ENCODE data around the gene FMR1. TPM values are rescaled to one million over a fixed set of nuclear protein-coding genes. Genes with fewer than 3 reads are reported as not detected.

Gene FMR1
- total RNA-seq, 4 donors from 2014 or later = 34.5 to 63.0 (median 41.7) TPM

GRCh38 chrX:147897117-147897516 lies 14.6 kb upstream of the FMR1 start:
- Histone ChIP-seq H3K27me3 (no peaks in the 10 kb centered on the region), H3K27ac (no peak overlapping the region), H3K9me3 (no peaks in the 10 kb centered on the region), H3K4me1 (peaks cover 0 to 7% (median 0%) of the 10 kb centered on the region in 4 donors), H3K36me3 (no peaks in the 10 kb centered on the region), H3K4me3 (no peak overlapping the region)
- DNase-seq (ENCODE audit: low spot score in 2 of 2) = no peak
- TF ChIP-seq POLR2A (IDR thresholded peaks at IDR 0.05) = no peak
- no peak for TF ChIP-seq CTCF (IDR thresholded peaks at IDR 0.05)
- WGBS, 2 donors = 89 to 95% methylated on average over 30 to 31 of the region's 31 CpGs

GRCh38 chrX:147898951-147899350 lies 12.8 kb upstream of the FMR1 start:
- Histone ChIP-seq H3K4me3 (no peak overlapping the region), H3K36me3 (no peaks in the 10 kb centered on the region)
- DNase-seq (ENCODE audit: low spot score in 2 of 2) = no peak

GRCh38 chrX:147899379-147900114 lies 12.2 kb upstream of the FMR1 start:
- H3K4me1 ChIP-seq = peaks cover 0 to 4% (median 0%) of the 10 kb centered on the region in 4 donors
- TF ChIP-seq EP300 (IDR thresholded peaks at IDR 0.05) (no peak), CTCF (IDR thresholded peaks at IDR 0.05) (no peak), POLR2A (IDR thresholded peaks at IDR 0.05) (no peak)
- H3K9me3 ChIP-seq = no peaks in the 10 kb centered on the region
- no peak overlapping the region for H3K4me3 ChIP-seq
- H3K27me3 ChIP-seq = no peaks in the 10 kb centered on the region
- WGBS, 2 donors = 71 to 74% methylated on average over 2 of the region's 2 CpGs
- no peak overlapping the region for H3K27ac ChIP-seq
- DNase-seq (ENCODE audit: low spot score in 2 of 2) = no peak
- no peaks in the 10 kb centered on the region for H3K36me3 ChIP-seq

More at GRCh38 chrX:147898951-147899350, 12.8 kb upstream of the FMR1 start:
- 25 to 43% methylated on average over 1 of the region's 1 CpG for WGBS, 2 donors
- Histone ChIP-seq H3K27ac (no peak overlapping the region), H3K9me3 (no peaks in the 10 kb centered on the region), H3K4me1 (peaks cover 0 to 7% (median 0%) of the 10 kb centered on the region in 4 donors), H3K27me3 (no peaks in the 10 kb centered on the region)
- no peak for TF ChIP-seq CTCF (IDR thresholded peaks at IDR 0.05)
- TF ChIP-seq EP300 (IDR thresholded peaks at IDR 0.05) = no peak
- no peak for TF ChIP-seq POLR2A (IDR thresholded peaks at IDR 0.05)

GRCh38 chrX:147900349-147900748 lies 11.4 kb upstream of the FMR1 start:
- H3K4me1 ChIP-seq = no peaks in the 10 kb centered on the region
- H3K27ac ChIP-seq = no peak overlapping the region
- no peaks in the 10 kb centered on the region for H3K36me3 ChIP-seq
- H3K4me3 ChIP-seq = no peak overlapping the region
- H3K27me3 ChIP-seq = no peaks in the 10 kb centered on the region
- 77 to 100% methylated on average over 1 of the region's 1 CpG for WGBS, 2 donors
- TF ChIP-seq POLR2A (IDR thresholded peaks at IDR 0.05) (no peak), CTCF (IDR thresholded peaks at IDR 0.05) (no peak), EP300 (IDR thresholded peaks at IDR 0.05) (no peak)
- no peak for DNase-seq (ENCODE audit: low spot score in 2 of 2)
- no peaks in the 10 kb centered on the region for H3K9me3 ChIP-seq

GRCh38 chrX:147901461-147902126 lies 10.1 kb upstream of the FMR1 start:
- no peak for DNase-seq (ENCODE audit: low spot score in 2 of 2)
- Histone ChIP-seq H3K36me3 (no peaks in the 10 kb centered on the region), H3K4me1 (no peaks in the 10 kb centered on the region), H3K27ac (no peak overlapping the region), H3K4me3 (no peak overlapping the region), H3K27me3 (no peaks in the 10 kb centered on the region), H3K9me3 (no peaks in the 10 kb centered on the region)
- 47 to 58% methylated on average over 6 of the region's 6 CpGs for WGBS, 2 donors
- no peak for TF ChIP-seq EP300 (IDR thresholded peaks at IDR 0.05)
- no peak for TF ChIP-seq CTCF (IDR thresholded peaks at IDR 0.05)
- TF ChIP-seq POLR2A (IDR thresholded peaks at IDR 0.05) = no peak

Data from tibial nerve (tissue), 4 donors.